ENCODE measurements around the gene ATP11B.

GRCh38 chr3:182796310-182796709 is 3.0 kb downstream of the ATP11B start:
- TF ChIP-seq CTCF (IDR thresholded peaks at IDR 0.05) = no peak
- TF ChIP-seq POLR2A (IDR thresholded peaks at IDR 0.05) = no peak
